ENCODE data around the gene FCHSD2.
"Not testable (repeated sequence)": the region's sequence is repeated elsewhere in the genome, so short reads cannot be mapped to it uniquely, and the experiment has no call there.

The FCHSD2 gene

GRCh38 chr11:72926076-72926475 is 216.0 kb downstream of the FCHSD2 start:
- DNase-seq (ENCODE audit: low read depth in 2 of 2): no peak

DNA sequence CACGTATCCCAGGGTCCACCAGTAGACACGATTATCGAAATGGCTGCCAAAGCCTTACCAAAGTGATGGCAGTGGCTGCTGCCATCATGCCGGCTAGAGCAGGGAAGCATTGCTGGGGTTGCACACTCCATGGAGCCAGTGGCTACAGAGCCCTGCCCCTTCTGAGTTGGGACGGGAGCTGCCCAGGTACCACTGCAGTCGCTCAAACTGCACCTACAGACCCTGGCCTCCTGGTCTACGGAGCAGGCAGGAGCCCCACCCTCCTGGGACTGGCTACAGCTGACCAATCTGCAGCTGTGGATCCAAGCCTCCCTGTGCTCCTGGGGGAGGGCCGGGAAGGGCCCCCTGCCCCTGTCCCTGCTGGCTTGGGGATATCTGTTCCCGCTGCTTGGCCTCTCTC is 216.5 kb downstream of the FCHSD2 start:
- no peak for DNase-seq (ENCODE audit: low read depth in 2 of 2)

DNA sequence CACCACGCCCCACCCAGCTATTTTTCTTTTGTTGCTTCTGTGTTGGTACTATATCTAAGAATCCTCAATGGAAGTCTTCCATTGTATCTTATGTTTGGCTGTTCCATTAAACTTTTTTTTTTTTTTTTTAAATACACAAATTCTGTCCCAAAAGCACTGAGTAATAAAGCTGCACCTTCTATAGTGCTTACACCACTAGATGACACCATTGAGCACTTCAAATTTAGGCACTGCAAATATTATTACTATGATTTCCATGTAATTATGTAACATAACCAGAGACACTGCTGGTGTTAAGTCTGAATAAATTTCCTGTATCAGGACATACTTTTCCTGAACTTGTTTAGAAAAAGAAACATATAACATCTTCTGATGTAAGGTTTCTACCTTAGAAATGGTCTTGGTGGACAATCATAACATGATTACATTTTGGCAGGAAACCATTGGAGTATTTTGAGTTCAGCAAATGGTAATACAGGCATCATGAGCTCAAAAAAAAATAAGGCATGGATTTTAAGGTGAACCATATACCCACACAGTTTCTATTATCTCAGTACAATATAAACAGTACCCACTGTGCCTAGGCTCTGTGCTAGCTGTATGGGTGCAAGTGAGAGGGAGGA is 217.4 kb downstream of the FCHSD2 start:
- no peak for DNase-seq (ENCODE audit: low read depth in 2 of 2)

- DNase-seq (ENCODE audit: low read depth in 2 of 2): no peak
These were observed 220.9 kb downstream of the FCHSD2 start for GRCh38 chr11:72921028-72921716.

GRCh38 chr11:72920001-72920400 is 222.1 kb downstream of the FCHSD2 start:
- DNase-seq (ENCODE audit: low read depth in 2 of 2): no peak

GRCh38 chr11:72918851-72919250 is 223.3 kb downstream of the FCHSD2 start:
- no peak for DNase-seq (ENCODE audit: low read depth in 2 of 2)

GRCh38 chr11:72912253-72912652 is 229.9 kb downstream of the FCHSD2 start:
- DNase-seq (ENCODE audit: low read depth in 2 of 2): no peak

DNA sequence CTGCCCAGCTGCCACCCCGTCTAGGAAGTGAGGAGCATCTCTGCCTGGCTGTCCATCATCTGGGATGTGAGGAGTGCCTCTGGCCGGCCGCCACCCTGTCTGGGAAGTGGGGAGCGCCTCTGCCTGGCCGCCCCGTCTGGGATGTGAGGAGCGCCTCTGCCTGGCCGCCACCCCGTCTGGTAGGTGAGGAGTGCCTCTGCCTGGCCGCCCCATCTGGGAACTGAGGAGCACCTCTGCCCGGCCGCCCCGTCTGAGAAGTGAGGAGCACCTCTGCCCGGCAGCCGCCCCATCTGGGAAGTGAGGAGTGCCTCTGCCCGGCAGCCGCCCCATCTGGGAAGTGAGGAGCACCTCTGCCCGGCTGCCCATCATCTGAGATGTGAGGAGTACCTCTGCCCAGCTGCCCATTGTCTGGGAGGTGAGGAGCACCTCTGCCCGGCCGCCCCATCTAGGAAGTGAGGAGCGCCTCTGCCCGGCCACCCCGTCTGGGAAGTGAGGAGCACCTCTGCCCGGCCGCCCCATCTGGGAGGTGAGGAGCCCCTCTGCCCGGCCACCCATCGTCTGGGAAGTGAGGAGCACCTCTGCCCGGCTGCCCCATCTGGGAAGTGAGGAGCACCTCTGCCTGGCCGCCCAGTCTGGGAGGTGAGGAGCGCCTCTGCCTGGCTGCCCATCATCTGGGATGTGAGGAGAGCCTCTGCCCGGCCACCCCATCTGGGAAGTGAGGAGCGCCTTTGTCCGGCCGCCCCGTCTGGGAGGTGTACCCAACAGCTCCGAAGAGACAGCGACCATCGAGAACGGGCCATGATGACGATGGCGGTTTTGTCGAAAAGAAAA is 232.3 kb downstream of the FCHSD2 start:
- DNase-seq (ENCODE audit: low read depth in 2 of 2): not testable (repeated sequence)

GRCh38 chr11:72908032-72908676 is 234.0 kb downstream of the FCHSD2 start:
- DNase-seq (ENCODE audit: low read depth in 2 of 2): no peak

DNA sequence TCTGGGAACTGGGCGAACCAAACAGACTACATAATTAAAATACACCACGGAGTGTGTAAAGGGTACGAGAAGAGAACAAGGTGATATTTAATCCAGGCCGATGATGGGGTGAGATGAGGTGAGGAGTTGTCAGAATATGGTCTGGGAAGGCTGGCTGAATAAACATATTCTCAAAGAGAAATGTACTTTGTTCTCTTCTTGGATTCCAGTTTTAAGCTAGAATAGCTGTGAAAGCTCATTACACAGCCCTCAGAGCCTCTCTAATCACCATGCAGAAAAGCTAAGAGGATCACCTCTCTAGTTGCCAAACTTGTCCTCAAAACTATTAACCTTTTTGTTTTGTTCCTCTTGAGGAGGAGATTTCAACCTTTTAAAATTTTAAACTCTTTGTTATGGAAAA is 238.1 kb downstream of the FCHSD2 start:
- DNase-seq (ENCODE audit: low read depth in 2 of 2): no peak

DNA sequence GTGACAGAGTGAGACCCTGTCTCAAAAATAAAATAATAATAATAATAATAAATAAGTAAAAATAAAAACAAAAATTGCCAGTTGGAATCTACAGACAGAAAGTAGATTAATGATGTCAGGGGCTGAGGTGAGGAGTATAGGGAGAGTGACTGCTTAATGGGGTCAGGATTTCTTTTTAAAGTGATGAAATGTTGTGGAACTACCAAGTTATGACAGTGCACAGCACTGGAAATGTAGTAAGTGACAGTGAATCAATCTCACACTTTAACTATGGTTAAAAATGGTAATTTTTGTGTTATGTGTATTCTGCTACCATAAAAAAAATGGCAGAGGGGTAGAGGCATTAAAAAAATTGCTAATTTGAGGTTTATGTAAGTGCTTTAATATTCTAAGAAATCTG is 240.7 kb downstream of the FCHSD2 start:
- no peak for DNase-seq (ENCODE audit: low read depth in 2 of 2)

DNA sequence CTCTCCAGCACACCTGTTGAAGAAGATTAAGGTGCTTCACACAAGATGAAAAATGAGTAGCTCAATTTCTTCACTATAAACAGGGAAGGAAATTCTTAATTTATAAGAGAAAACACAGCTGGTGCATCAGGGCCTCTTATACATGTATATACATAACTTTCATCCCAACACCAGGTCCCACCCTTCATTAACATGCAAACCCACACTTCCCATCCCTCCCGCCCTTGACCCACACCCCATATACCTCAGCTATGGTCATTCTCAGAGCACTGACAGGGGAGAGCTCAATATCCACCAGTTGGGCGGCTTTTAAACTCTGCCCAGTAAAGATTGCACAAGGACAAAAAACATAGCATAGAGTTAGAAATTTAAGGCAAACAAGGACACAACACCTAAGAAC is 242.1 kb downstream of the FCHSD2 start:
- DNase-seq (ENCODE audit: low read depth in 2 of 2): no peak

GRCh38 chr11:72899238-72899637 is 242.9 kb downstream of the FCHSD2 start:
- DNase-seq (ENCODE audit: low read depth in 2 of 2): no peak

GRCh38 chr11:72897506-72897905 is 244.6 kb downstream of the FCHSD2 start:
- DNase-seq (ENCODE audit: low read depth in 2 of 2): no peak

GRCh38 chr11:72896431-72896830 is 245.7 kb downstream of the FCHSD2 start:
- no peak for DNase-seq (ENCODE audit: low read depth in 2 of 2)

- DNase-seq (ENCODE audit: low read depth in 2 of 2): no peak
These were observed 251.2 kb downstream of the FCHSD2 start for GRCh38 chr11:72890881-72891280.

DNA sequence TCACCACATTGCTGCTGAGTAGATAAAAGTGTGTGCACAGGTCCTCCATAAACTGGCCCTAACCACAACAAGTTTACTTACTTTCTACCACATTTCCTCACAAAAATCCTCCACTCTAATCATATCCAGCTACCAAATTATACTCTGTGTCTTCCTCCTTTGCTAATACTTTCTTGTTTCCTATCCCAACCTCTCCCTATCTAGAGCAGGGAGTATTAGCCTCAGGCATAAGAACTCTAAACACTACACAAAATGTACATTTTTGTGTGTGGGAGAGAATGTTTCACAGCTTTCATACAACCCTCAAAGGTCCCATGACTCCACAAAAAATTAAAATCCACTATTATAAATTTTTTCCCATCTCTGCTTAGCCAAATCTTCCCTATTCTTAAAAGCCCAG is 255.5 kb downstream of the FCHSD2 start:
- no peak for DNase-seq (ENCODE audit: low read depth in 2 of 2)

DNA sequence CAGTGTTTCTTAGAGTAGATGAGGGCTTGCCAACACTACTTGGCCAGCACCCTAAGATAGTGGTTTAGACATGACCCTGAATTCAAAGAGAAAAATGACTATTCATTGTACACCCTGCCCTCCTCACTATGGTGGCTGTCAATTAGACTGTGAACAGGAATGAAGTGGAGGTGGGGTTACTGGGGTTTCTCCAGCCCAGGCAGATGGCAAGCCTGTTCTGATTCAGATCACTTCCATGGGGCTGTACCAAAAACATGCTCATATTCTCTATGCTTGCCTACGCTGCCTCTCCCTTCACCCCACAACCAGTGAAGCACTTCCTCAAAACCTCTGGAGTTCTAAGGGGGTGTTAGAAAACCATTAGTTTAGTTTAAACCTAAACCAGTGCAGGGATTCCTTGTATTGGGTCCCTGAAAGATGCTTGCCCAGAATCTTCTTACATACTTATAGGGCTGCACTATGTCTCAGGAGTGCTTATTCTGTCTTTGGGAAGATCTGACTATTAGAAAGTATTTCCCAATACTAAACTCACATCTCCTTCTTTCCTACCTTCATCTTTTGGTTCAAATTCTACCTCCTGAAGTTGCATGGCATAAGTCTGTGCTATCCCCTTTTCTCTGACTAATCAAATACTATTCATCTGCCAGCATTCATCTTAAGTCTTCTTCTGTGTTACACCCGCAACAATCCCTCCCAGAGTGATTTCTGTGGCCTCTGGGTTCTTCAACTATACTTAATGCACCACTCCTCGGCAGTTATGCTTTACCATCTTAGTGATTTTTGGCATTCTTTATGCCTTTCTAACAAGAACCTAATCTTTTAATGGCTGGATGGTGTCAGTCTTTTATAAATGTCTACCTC is 256.1 kb downstream of the FCHSD2 start:
- DNase-seq (ENCODE audit: low read depth in 2 of 2): no peak

GRCh38 chr11:72876147-72876546 is 266.0 kb downstream of the FCHSD2 start:
- DNase-seq (ENCODE audit: low read depth in 2 of 2): no peak

DNA sequence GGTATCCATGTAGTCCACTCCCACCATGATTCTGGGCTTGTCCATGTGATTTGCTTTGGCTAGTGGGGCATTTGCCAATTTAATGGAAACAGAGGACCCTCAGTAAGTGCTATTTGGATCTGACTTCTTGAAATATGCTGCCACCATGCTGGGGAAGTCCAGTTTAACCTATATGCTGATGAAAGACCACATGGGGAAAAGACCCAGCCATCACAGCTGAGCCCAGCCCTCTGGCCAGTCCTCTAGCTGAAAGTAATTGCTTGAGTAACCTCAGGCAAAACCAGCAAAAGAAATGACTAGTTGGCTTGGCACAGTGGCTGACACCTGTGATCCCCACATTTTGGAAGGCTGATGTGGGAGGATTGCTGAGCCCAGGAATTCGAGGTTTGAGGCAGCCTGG is 266.4 kb downstream of the FCHSD2 start:
- no peak for DNase-seq (ENCODE audit: low read depth in 2 of 2)

- DNase-seq (ENCODE audit: low read depth in 2 of 2): no peak
These were observed 270.1 kb downstream of the FCHSD2 start for GRCh38 chr11:72872012-72872411.

All from stimulated activated CD8-positive, alpha-beta memory T cell treated with anti-CD3 and anti-CD28 coated beads, Interleukin-15, amount 100 ng/mL, for 4 hours (primary cell).